Trophoblast cell (in vitro differentiated cells and primary cell): ENCODE results near the gene TMED7.
"Not testable (repeated sequence)": the region's sequence is repeated elsewhere in the genome, so short reads cannot be mapped to it uniquely, and the experiment has no call there.

Experiments used
- DNase-seq, 2 donors: peaks; one replicate each; pipeline ENCODE4 v3.0.0-alpha.2; 2016
- H2AFZ ChIP-seq: 2 replicates; pipeline ENCODE4 v1.6.1; 2013; ENCODE audit warnings: low read length, moderate library complexity, mild to moderate bottlenecking; ENCODE audit not compliant: insufficient read depth, poor library complexity
- H2AK5ac ChIP-seq: 2 replicates; pipeline ENCODE4 v1.6.1; 2013; ENCODE audit warnings: mild to moderate bottlenecking, low read length
- H2BK120ac ChIP-seq: 2 replicates; pipeline ENCODE4 v1.6.1; 2013; ENCODE audit warnings: low read length, mild to moderate bottlenecking, moderate library complexity; ENCODE audit not compliant: insufficient read depth, poor library complexity
- H2BK12ac ChIP-seq: 2 replicates; pipeline ENCODE4 v1.6.1; 2013; ENCODE audit warnings: mild to moderate bottlenecking, low read length, moderate library complexity
- H2BK5ac ChIP-seq: 2 replicates; pipeline ENCODE4 v1.6.1; 2013; ENCODE audit warnings: low read length, low read depth, moderate library complexity, mild to moderate bottlenecking; ENCODE audit not compliant: poor library complexity
- H3K14ac ChIP-seq: 2 replicates; pipeline ENCODE4 v1.6.1; 2013; ENCODE audit warnings: mild to moderate bottlenecking, low read length
- H3K18ac ChIP-seq: 2 replicates; pipeline ENCODE4 v1.6.1; 2013; ENCODE audit warnings: mild to moderate bottlenecking, low read length
- H3K23ac ChIP-seq: 2 replicates; pipeline ENCODE4 v1.6.1; 2013; ENCODE audit warnings: low read length
- H3K27ac ChIP-seq: 2 replicates; pipeline ENCODE4 v1.5.1; 2013; ENCODE audit warnings: low read depth, mild to moderate bottlenecking, inconsistent platforms, low read length, moderate library complexity
- H3K27me3 ChIP-seq: 2 replicates; pipeline ENCODE4 v1.6.1; 2013; ENCODE audit warnings: inconsistent platforms, mild to moderate bottlenecking, low read length, moderate library complexity; ENCODE audit not compliant: insufficient read depth
- H3K36me3 ChIP-seq, 2 experiments: 1 replicate in 1 of 2; 2 replicates in 1 of 2; pipeline ENCODE4 v1.6.1; 2013; ENCODE audit warnings: low read length in 2 of 2, mild to moderate bottlenecking in 2 of 2, moderate library complexity in 1 of 2; ENCODE audit not compliant: insufficient read depth in 2 of 2, control insufficient read depth in 1 of 2
- H3K4ac ChIP-seq: 2 replicates; pipeline ENCODE4 v1.6.1; 2013; ENCODE audit warnings: low read depth, mild to moderate bottlenecking, low read length, moderate library complexity
- H3K4me1 ChIP-seq, 2 experiments: 1 replicate in 1 of 2; 2 replicates in 1 of 2; pipeline ENCODE4 v1.6.1; 2013; ENCODE audit warnings: low read length in 2 of 2, mild to moderate bottlenecking in 2 of 2, moderate library complexity in 1 of 2; ENCODE audit not compliant: insufficient read depth in 2 of 2, control insufficient read depth in 1 of 2
- H3K4me2 ChIP-seq: 2 replicates; pipeline ENCODE4 v1.6.1; 2013; ENCODE audit warnings: inconsistent platforms, mild to moderate bottlenecking, low read length, moderate library complexity
- H3K4me3 ChIP-seq: 2 replicates; pipeline ENCODE4 v1.5.1; 2013; ENCODE audit warnings: mild to moderate bottlenecking, low read depth, low read length, inconsistent platforms
- H3K79me1 ChIP-seq: one replicate; pipeline ENCODE4 v1.6.1; 2013; ENCODE audit warnings: low read length
- H3K79me2 ChIP-seq: 2 replicates; pipeline ENCODE4 v1.6.1; 2013; ENCODE audit warnings: low read length, mild to moderate bottlenecking; ENCODE audit not compliant: control insufficient read depth, insufficient read depth, poor library complexity
- H3K9ac ChIP-seq: 2 replicates; pipeline ENCODE4 v1.6.1; 2013; ENCODE audit warnings: mild to moderate bottlenecking, low read length
- H3K9me3 ChIP-seq: 2 replicates; pipeline ENCODE4 v1.6.1; 2013; ENCODE audit warnings: low read depth, mild to moderate bottlenecking, control low read depth, inconsistent platforms, low read length; ENCODE audit not compliant: insufficient read depth
- H4K12ac ChIP-seq: 2 replicates; pipeline ENCODE4 v1.6.1; 2013; ENCODE audit warnings: low read depth, mild to moderate bottlenecking, low read length, moderate library complexity
- H4K8ac ChIP-seq: 2 replicates; pipeline ENCODE4 v1.6.1; 2013; ENCODE audit warnings: low read depth, mild to moderate bottlenecking, low read length, moderate library complexity
- H4K91ac ChIP-seq: one replicate; pipeline ENCODE4 v1.6.1; 2013; ENCODE audit warnings: low read depth, mild to moderate bottlenecking, low read length, moderate library complexity
- whole genome bisulfite sequencing: extraction: QIAGEN DNeasy Blood & Tissue Kit; methylation state at CpG from one replicate; pipeline ENCODE4 v1.1.7; 2013; ENCODE audit warnings: missing lambda C conversion rate; ENCODE audit not compliant: insufficient read length, insufficient coverage; ENCODE audit errors: extremely low coverage; 5-methylcytosine and 5-hydroxymethylcytosine counted together

Gene TMED7

GRCh38 chr5:115648056-115648455, 22.2 kb upstream of the TMED7 start:
- Histone ChIP-seq H3K36me3 (no peaks in the 10 kb centered on the region), H3K4me3 (no peak overlapping the region), H2BK12ac (no peak overlapping the region), H3K9ac (no peak overlapping the region), H2AK5ac (no peak overlapping the region), H3K4ac (no peak overlapping the region), H3K14ac (no peak overlapping the region), H3K23ac (no peak overlapping the region), H2BK5ac (no peak overlapping the region), H3K79me2 (no peaks in the 10 kb centered on the region), H4K12ac (no peak overlapping the region), H3K27ac (no peak overlapping the region), H3K4me1 (no peaks in the 10 kb centered on the region), H3K27me3 (no peaks in the 10 kb centered on the region), H2BK120ac (no peak overlapping the region), H3K4me2 (no peak overlapping the region), H4K8ac (no peak overlapping the region), H3K79me1 (no peaks in the 10 kb centered on the region), H3K18ac (no peak overlapping the region), H4K91ac (no peak overlapping the region), H3K9me3 (no peaks in the 10 kb centered on the region), H2AFZ (no peak overlapping the region)
- DNase-seq: no peak
- no CpG with 5 or more reads among the region's 3 CpGs for WGBS

DNA sequence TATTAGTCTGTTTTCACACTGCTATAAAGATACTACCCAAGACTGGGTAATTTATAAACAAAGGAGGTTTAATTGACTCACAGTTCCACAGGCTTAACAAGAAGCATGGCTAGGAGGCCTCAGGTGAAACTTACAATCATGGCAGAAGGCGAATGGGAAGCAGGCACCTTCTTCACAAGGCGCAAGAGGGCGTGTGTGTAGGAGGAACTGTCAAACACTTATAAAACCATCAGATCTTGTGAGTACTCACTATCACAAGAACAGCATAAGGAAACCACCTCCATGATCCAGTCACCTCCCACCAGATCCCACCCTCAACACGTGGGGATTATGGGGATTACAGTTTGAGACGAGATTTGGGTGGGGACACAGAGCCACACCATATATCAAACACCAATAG, 19.6 kb upstream of the TMED7 start:
- not testable (repeated sequence) for H2BK5ac ChIP-seq, H3K27me3 ChIP-seq, H3K79me2 ChIP-seq, H4K8ac ChIP-seq, H3K4ac ChIP-seq, H2AK5ac ChIP-seq, H3K14ac ChIP-seq, H3K9ac ChIP-seq, H3K4me2 ChIP-seq, H3K9me3 ChIP-seq, H3K4me3 ChIP-seq, H3K23ac ChIP-seq, H2BK12ac ChIP-seq, DNase-seq, H4K91ac ChIP-seq, H2AFZ ChIP-seq, H3K36me3 ChIP-seq, H2BK120ac ChIP-seq, H3K79me1 ChIP-seq, H3K4me1 ChIP-seq, H4K12ac ChIP-seq, H3K27ac ChIP-seq, H3K18ac ChIP-seq
- no CpG with 5 or more reads among the region's 5 CpGs for whole genome bisulfite sequencing

- H3K23ac ChIP-seq: no peak overlapping the region
- no peak overlapping the region for H3K4me2 ChIP-seq
- H4K8ac ChIP-seq: no peak overlapping the region
- H3K79me2 ChIP-seq: no peaks in the 10 kb centered on the region
- no peak overlapping the region for H3K27ac ChIP-seq
- no peak overlapping the region for H2BK120ac ChIP-seq
- H4K91ac ChIP-seq: no peak overlapping the region
- H3K9ac ChIP-seq: no peak overlapping the region
- no peak overlapping the region for H3K4ac ChIP-seq
- H4K12ac ChIP-seq: no peak overlapping the region
- WGBS: no CpG with 5 or more reads among the region's 2 CpGs
- no peak overlapping the region for H2AFZ ChIP-seq
- H3K14ac ChIP-seq: no peak overlapping the region
- H2BK12ac ChIP-seq: no peak overlapping the region
- no peak overlapping the region for H2AK5ac ChIP-seq
- no peaks in the 10 kb centered on the region for H3K79me1 ChIP-seq
- H3K27me3 ChIP-seq: no peaks in the 10 kb centered on the region
- no peaks in the 10 kb centered on the region for H3K36me3 ChIP-seq
- no peak overlapping the region for H3K18ac ChIP-seq
- H3K9me3 ChIP-seq: no peaks in the 10 kb centered on the region
- H2BK5ac ChIP-seq: no peak overlapping the region
- H3K4me1 ChIP-seq: no peaks in the 10 kb centered on the region
- DNase-seq: no peak
- no peak overlapping the region for H3K4me3 ChIP-seq
Measured at GRCh38 chr5:115644046-115644445, 18.2 kb upstream of the TMED7 start.

GRCh38 chr5:115641948-115642347, 16.1 kb upstream of the TMED7 start:
- H3K27ac ChIP-seq: no peak overlapping the region
- H3K79me1 ChIP-seq: no peaks in the 10 kb centered on the region
- H3K14ac ChIP-seq: no peak overlapping the region
- peak in 1 of 2 donors; percentile 27 for DNase-seq
- H3K36me3 ChIP-seq: no peaks in the 10 kb centered on the region
- no peak overlapping the region for H3K18ac ChIP-seq
- no peak overlapping the region for H3K4me2 ChIP-seq
- H4K12ac ChIP-seq: no peak overlapping the region
- no peak overlapping the region for H2BK12ac ChIP-seq
- no peaks in the 10 kb centered on the region for H3K27me3 ChIP-seq
- no peak overlapping the region for H4K8ac ChIP-seq
- no peak overlapping the region for H3K4me3 ChIP-seq
- no peak overlapping the region for H2AFZ ChIP-seq
- WGBS: no CpG with 5 or more reads among the region's 1 CpG
- H3K9ac ChIP-seq: no peak overlapping the region
- no peak overlapping the region for H3K23ac ChIP-seq
- no peak overlapping the region for H2BK120ac ChIP-seq
- H3K4me1 ChIP-seq: no peaks in the 10 kb centered on the region
- H3K4ac ChIP-seq: no peak overlapping the region
- no peak overlapping the region for H2AK5ac ChIP-seq
- H4K91ac ChIP-seq: no peak overlapping the region
- no peaks in the 10 kb centered on the region for H3K9me3 ChIP-seq
- H2BK5ac ChIP-seq: no peak overlapping the region
- no peaks in the 10 kb centered on the region for H3K79me2 ChIP-seq
